TTC549 (cell line): ENCODE data around the gene HOATZ.

Experiments used
- FAIRE-seq: peaks from 2 replicates; lab custom pipeline; 2012; peaks lifted over from hg19 to GRCh38; lab: Jason Lieb, UNC

Gene HOATZ

GRCh38 chr11:111582881-111583280 is 68.3 kb downstream of the HOATZ start:
- FAIRE-seq, result no peak

GRCh38 chr11:111585371-111585770 is 70.8 kb downstream of the HOATZ start:
- no peak for FAIRE-seq

GRCh38 chr11:111586388-111586831 is 71.8 kb downstream of the HOATZ start:
- peak; percentile 5 for FAIRE-seq
